Medulla oblongata (tissue), 1 donor: ENCODE measurements around the gene TSC2.

Source experiments
- DNase-seq: peaks from one replicate; pipeline ENCODE4 v3.0.0-alpha.2; 2015; ENCODE audit errors: extremely low spot score

The TSC2 gene

GRCh38 chr16:2070576-2071453 is 23.0 kb downstream of the TSC2 start:
- no peak for DNase-seq

- DNase-seq = no peak
These were observed 23.8 kb downstream of the TSC2 start for GRCh38 chr16:2071454-2072202.

- no peak for DNase-seq
These were observed 25.1 kb downstream of the TSC2 start for GRCh38 chr16:2072926-2073325.

- DNase-seq = no peak
These were observed 26.3 kb downstream of the TSC2 start for GRCh38 chr16:2074071-2074470.

GRCh38 chr16:2075631-2076030 is 27.8 kb downstream of the TSC2 start:
- no peak for DNase-seq

GRCh38 chr16:2076072-2076865 is 28.5 kb downstream of the TSC2 start:
- DNase-seq = no peak

GRCh38 chr16:2077016-2077415 is 29.2 kb downstream of the TSC2 start:
- DNase-seq = no peak

- no peak for DNase-seq
These were observed 29.9 kb downstream of the TSC2 start for GRCh38 chr16:2077696-2078095.

GRCh38 chr16:2078096-2078495 is 30.3 kb downstream of the TSC2 start:
- no peak for DNase-seq

- DNase-seq = no peak
These were observed 30.9 kb downstream of the TSC2 start for GRCh38 chr16:2078691-2079090.

- DNase-seq = no peak
These were observed 31.6 kb downstream of the TSC2 start for GRCh38 chr16:2079311-2079800.

GRCh38 chr16:2079991-2080390 is 32.2 kb downstream of the TSC2 start:
- DNase-seq = no peak

GRCh38 chr16:2081201-2082084 is 33.7 kb downstream of the TSC2 start:
- no peak for DNase-seq

- no peak for DNase-seq
These were observed 34.6 kb downstream of the TSC2 start for GRCh38 chr16:2082171-2082982.

GRCh38 chr16:2082983-2083364 is 35.2 kb downstream of the TSC2 start:
- no peak for DNase-seq

GRCh38 chr16:2083409-2083808 is 35.6 kb downstream of the TSC2 start:
- no peak for DNase-seq

- DNase-seq = no peak
These were observed 36.3 kb downstream of the TSC2 start for GRCh38 chr16:2083876-2084780.

- DNase-seq = no peak
These were observed 37.3 kb downstream of the TSC2 start for GRCh38 chr16:2084895-2085625.
